ENCODE results near the gene OSBPL9.

OSBPL9 gene

GRCh38 chr1:51734896-51735745 lies 118.2 kb downstream of the OSBPL9 start:
- DNase-seq (ENCODE audit: low read depth in 2 of 2) = no peak

DNA sequence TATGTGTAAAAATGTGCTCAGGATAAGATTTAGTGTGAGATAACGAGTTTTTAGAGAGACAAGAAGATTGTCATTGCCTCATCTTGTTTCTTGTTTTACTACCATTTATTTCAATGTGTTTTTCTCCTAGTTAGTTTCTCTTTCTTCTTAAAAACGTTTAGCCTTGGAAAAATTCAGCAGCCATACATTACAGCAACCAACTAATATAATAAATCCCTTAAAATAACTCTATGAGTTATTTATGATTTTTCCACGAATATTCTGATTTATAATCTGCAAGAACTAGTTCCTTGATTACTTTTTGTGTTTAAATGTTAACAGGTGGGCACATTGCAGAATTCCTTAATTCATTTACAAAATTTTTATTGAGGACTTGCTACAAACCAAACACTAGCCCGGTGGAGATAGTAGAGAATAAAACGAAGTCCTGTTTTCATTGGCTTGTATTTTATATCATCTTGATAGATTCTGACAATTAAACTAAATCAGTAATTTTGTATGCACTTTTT lies 118.9 kb downstream of the OSBPL9 start:
- DNase-seq (ENCODE audit: low read depth in 2 of 2) = no peak

GRCh38 chr1:51736702-51737101 lies 119.8 kb downstream of the OSBPL9 start:
- DNase-seq (ENCODE audit: low read depth in 2 of 2) = no peak

GRCh38 chr1:51738681-51739080 lies 121.8 kb downstream of the OSBPL9 start:
- no peak for DNase-seq (ENCODE audit: low read depth in 2 of 2)

- no peak for DNase-seq (ENCODE audit: low read depth in 2 of 2)
These were observed 123.8 kb downstream of the OSBPL9 start for GRCh38 chr1:51740652-51741051.

DNA sequence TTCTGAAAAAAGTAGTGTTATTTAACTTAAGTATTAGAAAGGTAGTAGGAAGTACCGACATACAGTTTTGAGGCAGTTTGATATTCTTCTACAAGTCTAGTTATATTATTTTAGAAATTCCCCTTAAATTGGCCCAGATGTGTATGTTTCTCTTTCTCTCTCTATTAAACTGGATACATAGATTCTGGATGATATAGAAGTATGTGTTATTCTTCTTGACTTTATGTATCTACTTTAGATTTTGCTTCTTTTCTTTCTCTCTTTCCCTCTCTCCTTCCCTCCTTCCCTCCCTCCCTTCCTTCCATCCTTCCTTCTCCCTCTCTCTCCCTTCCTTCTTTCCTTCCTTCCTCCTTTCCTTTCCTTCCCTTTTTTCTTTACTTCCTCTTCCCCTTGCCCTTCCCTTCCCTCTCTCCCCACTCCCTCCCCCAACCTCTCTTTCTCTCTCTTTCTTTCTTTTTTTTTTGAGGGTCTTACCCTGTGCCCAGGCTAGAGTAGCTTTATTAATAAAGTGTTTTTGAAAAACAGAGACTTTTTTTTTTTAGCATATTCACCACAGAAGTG lies 124.3 kb downstream of the OSBPL9 start:
- no peak for DNase-seq (ENCODE audit: low read depth in 2 of 2)

GRCh38 chr1:51744506-51745303 lies 127.8 kb downstream of the OSBPL9 start:
- DNase-seq (ENCODE audit: low read depth in 2 of 2) = no peak

- DNase-seq (ENCODE audit: low read depth in 2 of 2) = no peak
These were observed 128.3 kb downstream of the OSBPL9 start for GRCh38 chr1:51745304-51745570.

DNA sequence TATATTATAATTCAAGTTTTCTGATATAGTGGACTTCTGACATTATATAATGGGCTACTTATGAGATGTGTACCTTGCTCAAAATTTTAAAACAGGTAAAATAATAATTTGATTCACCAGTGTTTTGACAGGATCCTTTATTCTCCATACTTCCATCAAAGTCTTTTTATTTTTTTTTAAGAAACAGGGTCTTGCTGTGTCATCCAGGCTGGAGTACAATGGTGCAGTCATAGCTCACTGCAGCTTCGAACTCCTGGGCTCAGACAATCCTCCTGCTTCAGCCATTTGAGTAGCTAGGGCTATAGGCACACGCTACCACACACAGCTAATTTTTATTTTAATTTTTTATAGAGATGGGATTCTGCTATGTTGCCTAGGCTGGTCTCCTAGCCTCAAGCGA lies 132.3 kb downstream of the OSBPL9 start:
- no peak for DNase-seq (ENCODE audit: low read depth in 2 of 2)

DNA sequence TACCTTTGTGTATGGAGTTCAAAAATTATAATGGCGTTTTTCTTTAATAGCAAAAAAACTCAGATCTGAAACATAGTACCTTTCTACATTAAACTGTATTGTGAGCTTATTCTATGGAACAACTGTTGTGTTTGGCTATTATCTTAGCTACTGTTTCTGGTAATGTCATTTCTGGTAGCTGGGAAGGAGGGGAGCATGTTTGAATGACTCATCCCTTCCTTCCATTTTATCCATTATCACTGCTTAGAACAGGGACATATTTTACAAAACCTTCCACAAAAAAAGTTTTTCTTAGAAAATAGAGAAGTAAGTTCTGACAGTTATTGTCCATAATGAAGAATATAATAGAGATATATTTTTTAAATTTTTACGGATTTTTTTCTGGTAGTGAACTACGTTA lies 133.3 kb downstream of the OSBPL9 start:
- no peak for DNase-seq (ENCODE audit: low read depth in 2 of 2)

GRCh38 chr1:51750729-51751128 lies 133.8 kb downstream of the OSBPL9 start:
- DNase-seq (ENCODE audit: low read depth in 2 of 2) = no peak

DNA sequence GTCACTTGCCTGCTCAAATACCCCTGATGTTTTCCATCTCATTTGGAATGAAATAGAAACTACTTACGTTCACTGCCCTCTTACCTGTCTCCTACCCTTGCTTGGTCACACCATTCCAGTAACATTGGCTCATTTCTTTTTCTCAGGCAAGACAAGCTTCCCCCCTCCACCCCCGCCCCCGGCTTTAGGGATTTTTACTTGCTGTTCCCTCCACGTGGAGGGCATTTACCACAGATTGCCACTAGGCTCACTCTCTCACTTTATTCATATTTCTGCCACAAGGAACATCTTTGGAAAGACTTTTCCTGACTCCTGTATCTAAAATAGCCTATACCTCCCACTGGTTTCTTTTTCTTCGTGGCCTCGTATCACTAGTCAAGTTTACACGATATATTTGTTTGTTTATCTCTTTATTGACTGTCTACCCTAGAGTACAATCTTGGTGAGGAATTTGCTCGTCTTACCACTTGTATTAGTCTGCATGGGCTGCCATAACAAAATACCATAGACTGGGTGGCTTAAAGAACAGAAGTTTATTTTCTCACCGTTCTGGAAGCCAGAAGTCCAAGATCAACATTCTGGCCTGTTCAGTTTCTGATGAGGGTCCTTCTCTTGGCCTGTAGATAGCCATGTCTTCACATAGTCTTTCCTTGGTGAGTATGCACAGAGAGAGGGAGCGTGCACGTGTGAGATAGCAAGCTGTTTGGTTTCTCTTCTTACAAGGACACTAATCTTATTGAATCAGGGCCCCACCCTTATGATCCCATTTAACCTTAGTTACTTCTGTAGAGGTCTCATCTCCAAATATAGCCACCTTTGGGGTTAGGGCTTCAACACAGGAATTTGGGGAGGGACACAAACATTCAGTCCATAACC lies 135.4 kb downstream of the OSBPL9 start:
- no peak for DNase-seq (ENCODE audit: low read depth in 2 of 2)

DNA sequence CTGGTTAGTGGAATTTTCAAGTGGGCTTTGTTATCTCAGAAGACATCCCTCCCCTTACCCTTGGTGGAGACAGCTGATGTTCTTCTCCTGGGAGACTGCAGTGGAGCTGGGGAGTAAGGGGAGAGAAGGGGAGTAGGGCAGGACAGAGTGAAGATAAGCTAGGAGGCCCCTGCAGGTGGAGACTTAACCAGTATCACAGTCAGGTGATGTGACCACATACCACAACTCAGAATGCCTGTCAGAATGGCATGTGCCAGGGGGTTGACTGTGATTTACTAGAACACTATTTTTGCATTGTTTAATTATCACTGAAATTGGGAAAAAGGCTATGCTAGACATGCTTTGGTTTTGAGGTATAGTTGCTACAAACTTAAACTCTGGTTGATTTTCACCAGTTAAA lies 137.1 kb downstream of the OSBPL9 start:
- DNase-seq (ENCODE audit: low read depth in 2 of 2) = no peak

GRCh38 chr1:51754666-51755065 lies 137.8 kb downstream of the OSBPL9 start:
- DNase-seq (ENCODE audit: low read depth in 2 of 2) = no peak

GRCh38 chr1:51755437-51755836 lies 138.5 kb downstream of the OSBPL9 start:
- no peak for DNase-seq (ENCODE audit: low read depth in 2 of 2)

GRCh38 chr1:51756290-51756689 lies 139.4 kb downstream of the OSBPL9 start:
- no peak for DNase-seq (ENCODE audit: low read depth in 2 of 2)

DNA sequence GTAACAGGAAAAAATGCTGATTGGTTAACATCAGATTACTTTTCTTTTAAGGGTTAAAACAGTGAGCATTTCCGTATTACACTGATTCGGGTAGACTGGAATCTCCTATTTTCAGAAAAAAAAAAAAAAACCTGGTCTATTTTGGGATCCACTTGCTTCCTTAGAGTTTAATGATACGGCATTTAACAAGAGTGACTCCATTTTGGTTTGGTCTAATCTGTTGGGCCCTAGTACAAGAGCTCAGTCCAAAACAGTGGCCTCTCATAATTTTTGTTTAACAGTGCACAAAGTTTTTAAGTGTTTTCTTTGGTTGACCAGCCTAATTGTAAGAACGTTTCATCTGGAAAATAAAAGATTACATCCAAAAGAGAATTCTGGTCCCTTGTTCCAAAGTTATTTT lies 141.4 kb downstream of the OSBPL9 start:
- no peak for DNase-seq (ENCODE audit: low read depth in 2 of 2)

DNA sequence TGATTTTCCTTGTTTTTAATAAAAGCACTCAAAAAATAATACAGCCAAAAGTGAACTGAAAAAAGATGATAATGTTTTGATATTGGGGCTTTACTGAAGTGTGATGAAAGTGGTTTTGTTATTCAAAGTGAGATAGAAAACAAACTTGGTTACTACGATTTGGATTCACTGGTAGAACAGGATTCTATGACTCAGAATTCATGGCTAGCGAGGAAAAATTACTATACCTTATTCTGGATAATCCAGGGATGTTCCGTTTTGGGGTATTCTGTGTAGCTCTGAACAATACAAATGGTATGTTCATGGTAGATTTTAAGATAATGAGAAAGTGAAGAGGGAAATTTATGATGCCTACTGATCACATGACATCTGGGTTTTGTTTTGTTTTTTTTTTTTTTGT lies 144.0 kb downstream of the OSBPL9 start:
- DNase-seq (ENCODE audit: low read depth in 2 of 2) = no peak

GRCh38 chr1:51761351-51761750 lies 144.5 kb downstream of the OSBPL9 start:
- DNase-seq (ENCODE audit: low read depth in 2 of 2) = no peak

DNA sequence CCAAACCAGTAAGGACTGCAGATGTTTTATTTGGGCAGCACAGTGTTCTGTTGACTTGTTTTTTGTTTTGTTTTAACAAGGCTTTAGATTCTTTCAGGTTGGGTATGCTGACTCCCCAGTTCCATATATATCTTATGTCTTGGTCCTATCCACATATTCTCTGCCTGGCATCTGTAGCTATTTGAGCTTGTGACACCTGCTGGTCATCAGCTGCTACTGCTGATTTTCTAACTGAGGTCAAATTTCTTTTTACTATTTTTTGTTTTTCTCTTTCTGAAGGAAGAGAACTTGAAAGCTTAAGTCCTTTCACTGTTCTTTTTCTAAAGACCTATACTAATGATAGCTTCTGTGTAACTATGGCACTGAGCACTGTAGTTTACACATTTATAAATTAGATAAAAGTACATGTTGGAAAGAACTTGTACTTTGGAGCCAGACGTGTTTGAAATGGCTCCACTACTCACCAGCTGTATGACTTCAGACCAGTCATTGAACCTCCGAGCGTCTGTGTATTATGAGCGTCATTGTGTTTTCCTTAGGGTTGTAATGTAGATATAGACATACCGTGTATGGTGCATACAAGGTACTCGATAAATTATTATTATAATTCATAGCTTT lies 152.2 kb downstream of the OSBPL9 start:
- no peak for DNase-seq (ENCODE audit: low read depth in 2 of 2)

- DNase-seq (ENCODE audit: low read depth in 2 of 2) = no peak
These were observed 159.5 kb downstream of the OSBPL9 start for GRCh38 chr1:51776408-51776807.
